Calu3 (cell line): ENCODE data around the gene HIKESHI. TPM values are rescaled to one million over a fixed set of nuclear protein-coding genes. Genes with fewer than 3 reads are reported as not detected.

Source experiments
- BruUV-seq: library from RNA; stranded (reverse); fragments of 400-500 nt; replicated peaks from 2 replicates; lab custom pipeline; 2021; lab: Mats Ljungman, UMichigan
- CTCF ChIA-PET: fragments of 300-600 bp; sonication (Branson Sonifier 250); formaldehyde crosslinking; loops from one replicate; lab custom pipeline; 2022; ENCODE audit warnings: antibody characterized with exemption; lab: Charles Lee
- DNase-seq: peaks from one replicate; pipeline ENCODE4 v3.0.0; 2022
- H3K27ac Mint-ChIP-seq: one replicate; pipeline ENCODE4 v1.8.0; 2022; ENCODE audit warnings: mixed read lengths; ENCODE audit not compliant: unreplicated experiment
- H3K27me3 Mint-ChIP-seq: one replicate; pipeline ENCODE4 v1.8.0; 2022; ENCODE audit warnings: mixed read lengths; ENCODE audit not compliant: unreplicated experiment
- H3K36me3 Mint-ChIP-seq: one replicate; pipeline ENCODE4 v1.8.0; 2022; ENCODE audit warnings: mild to moderate bottlenecking, moderate library complexity, mixed read lengths; ENCODE audit not compliant: insufficient read depth, unreplicated experiment
- H3K4me1 Mint-ChIP-seq: one replicate; pipeline ENCODE4 v1.8.0; 2022; ENCODE audit warnings: mild to moderate bottlenecking, low read depth, mixed read lengths; ENCODE audit not compliant: unreplicated experiment
- H3K4me3 Mint-ChIP-seq: one replicate; pipeline ENCODE4 v1.8.0; 2022; ENCODE audit warnings: mild to moderate bottlenecking, low read depth, moderate library complexity, mixed read lengths; ENCODE audit not compliant: unreplicated experiment
- H3K9me3 Mint-ChIP-seq: one replicate; pipeline ENCODE4 v1.8.0; 2022; ENCODE audit warnings: low read depth, mixed read lengths; ENCODE audit not compliant: unreplicated experiment
- intact Hi-C: fragments of 100-400 bp; cut with micrococcal nuclease; formaldehyde crosslinking; loops from one replicate; pipeline ENCODE4 v1.10.0; 2022; ENCODE audit not compliant: unreplicated experiment
- total RNA-seq: library from RNA; stranded (reverse); gene quantifications from 2 replicates; pipeline ENCODE4 v1.2.3, GENCODE V29; 2022
- TF ChIP-seq, protein P1 (sequence below): fragments of 200-600 bp; IDR thresholded peaks from one replicate; pipeline ENCODE4 v1.8.0; 2022; ENCODE audit warnings: antibody characterized with exemption; ENCODE audit not compliant: unreplicated experiment

HIKESHI gene
- total RNA-seq, 1 experiment from 2014 or later, result 22.9 TPM

DNA sequence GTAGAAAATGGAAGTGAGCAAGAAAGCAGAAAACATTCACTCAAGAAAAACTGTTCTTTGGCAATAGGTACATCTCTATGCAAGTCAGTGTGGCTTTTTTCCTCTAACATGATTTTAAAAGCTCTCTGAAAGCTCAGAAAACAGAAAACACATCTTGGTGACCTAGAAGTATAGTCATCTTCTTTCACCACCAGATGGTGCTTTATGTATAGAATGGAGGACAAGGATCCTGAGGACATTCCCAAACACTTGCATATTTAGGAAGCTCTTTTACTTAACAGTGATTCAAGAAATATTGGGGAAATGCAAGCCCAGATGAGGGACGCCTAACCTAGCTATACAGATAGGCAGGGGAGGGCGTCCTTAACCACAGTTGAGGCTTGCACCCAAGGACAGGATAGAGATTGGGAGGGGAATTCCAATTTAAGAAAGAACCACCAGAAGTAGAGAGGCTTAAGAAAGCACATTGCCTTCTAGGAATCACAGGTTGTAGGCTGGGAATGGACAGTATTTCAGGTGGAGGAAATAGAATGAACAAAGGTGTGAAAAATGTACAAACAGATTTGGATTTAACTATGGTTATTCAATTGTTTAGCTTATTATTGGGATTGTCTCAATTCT lies 58.8 kb downstream of the HIKESHI start:
- TF ChIP-seq, protein P1, sequence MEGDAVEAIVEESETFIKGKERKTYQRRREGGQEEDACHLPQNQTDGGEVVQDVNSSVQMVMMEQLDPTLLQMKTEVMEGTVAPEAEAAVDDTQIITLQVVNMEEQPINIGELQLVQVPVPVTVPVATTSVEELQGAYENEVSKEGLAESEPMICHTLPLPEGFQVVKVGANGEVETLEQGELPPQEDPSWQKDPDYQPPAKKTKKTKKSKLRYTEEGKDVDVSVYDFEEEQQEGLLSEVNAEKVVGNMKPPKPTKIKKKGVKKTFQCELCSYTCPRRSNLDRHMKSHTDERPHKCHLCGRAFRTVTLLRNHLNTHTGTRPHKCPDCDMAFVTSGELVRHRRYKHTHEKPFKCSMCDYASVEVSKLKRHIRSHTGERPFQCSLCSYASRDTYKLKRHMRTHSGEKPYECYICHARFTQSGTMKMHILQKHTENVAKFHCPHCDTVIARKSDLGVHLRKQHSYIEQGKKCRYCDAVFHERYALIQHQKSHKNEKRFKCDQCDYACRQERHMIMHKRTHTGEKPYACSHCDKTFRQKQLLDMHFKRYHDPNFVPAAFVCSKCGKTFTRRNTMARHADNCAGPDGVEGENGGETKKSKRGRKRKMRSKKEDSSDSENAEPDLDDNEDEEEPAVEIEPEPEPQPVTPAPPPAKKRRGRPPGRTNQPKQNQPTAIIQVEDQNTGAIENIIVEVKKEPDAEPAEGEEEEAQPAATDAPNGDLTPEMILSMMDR, result no peak
- H3K27ac Mint-ChIP-seq, result no peak overlapping the region
- H3K9me3 Mint-ChIP-seq, result no peaks in the 10 kb centered on the region
- no peak for DNase-seq
- H3K4me3 Mint-ChIP-seq, result no peak overlapping the region
- no peaks in the 10 kb centered on the region for H3K4me1 Mint-ChIP-seq
- H3K27me3 Mint-ChIP-seq, result no peaks in the 10 kb centered on the region
- CTCF ChIA-PET, result interaction anchor here (0.7 to 1.0 kb wide), 4 partner anchors 58 to 460 kb away, joined by 3 to 4 read pairs (median 3); no protein-coding TSS in a partner anchor
- intact Hi-C loops, result loop anchor here (1.0 to 5.0 kb wide), 2 partner anchors 46 to 457 kb away; no protein-coding TSS in a partner anchor
- BruUV-seq, result no TSS peak
- no peaks in the 10 kb centered on the region for H3K36me3 Mint-ChIP-seq

DNA sequence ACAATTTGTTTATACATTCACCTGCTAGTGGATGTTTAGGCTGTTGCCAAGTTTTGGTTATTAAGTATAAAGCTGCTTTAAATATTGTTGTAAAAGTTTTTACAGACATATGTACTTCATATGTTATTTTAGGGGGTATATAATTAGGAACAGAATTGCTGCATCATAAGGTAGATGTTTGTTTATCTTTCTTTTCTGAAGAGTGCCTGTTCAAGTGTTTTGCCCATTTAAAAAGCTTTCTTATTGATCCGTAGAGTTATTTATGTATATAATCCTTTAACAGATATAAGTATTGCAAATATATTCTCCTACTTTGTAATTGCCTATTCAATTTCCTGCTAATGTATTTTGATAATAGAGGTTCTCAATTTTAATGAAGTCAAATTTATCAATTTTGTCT lies 61.4 kb downstream of the HIKESHI start:
- Mint-ChIP-seq H3K4me1 (no peaks in the 10 kb centered on the region), H3K27ac (no peak overlapping the region), H3K27me3 (no peaks in the 10 kb centered on the region), H3K9me3 (no peaks in the 10 kb centered on the region), H3K36me3 (no peaks in the 10 kb centered on the region), H3K4me3 (no peak overlapping the region)
- CTCF ChIA-PET, result interaction anchor here (0.5 to 0.7 kb wide), 2 partner anchors 106 to 1699 kb away, joined by 3 to 7 read pairs; no protein-coding TSS in a partner anchor
- intact Hi-C loops, result loop anchor here (5.0 kb wide), 1 partner anchor 44 kb away; no protein-coding TSS in a partner anchor
- BruUV-seq, result no TSS peak
- no peak for DNase-seq
- TF ChIP-seq, protein P1, result no peak

DNA sequence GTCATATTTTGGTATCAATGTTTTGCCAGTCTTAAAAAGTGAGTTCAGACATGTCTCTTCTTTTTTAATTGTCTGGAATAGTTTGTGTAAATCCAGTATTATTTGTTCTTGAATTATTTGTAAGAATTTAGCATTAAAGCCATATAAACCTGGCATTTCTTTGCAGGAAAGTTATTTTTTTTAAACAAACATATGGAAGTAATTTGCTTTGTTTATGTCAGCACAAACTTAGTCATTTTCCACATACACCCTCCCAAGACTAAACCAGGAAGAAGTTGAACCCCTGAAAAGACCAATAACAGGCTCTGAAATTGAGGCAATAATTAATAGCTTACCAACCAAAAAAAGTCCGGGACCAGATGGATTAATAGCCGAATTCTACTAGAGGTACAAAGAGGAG lies 63.5 kb downstream of the HIKESHI start:
- intact Hi-C loops, result no loop called here
- H3K36me3 Mint-ChIP-seq, result no peaks in the 10 kb centered on the region
- DNase-seq, result no peak
- H3K4me3 Mint-ChIP-seq, result no peak overlapping the region
- CTCF ChIA-PET, result no interaction called here
- TF ChIP-seq, protein P1, result no peak
- BruUV-seq, result no TSS peak
- no peak overlapping the region for H3K27ac Mint-ChIP-seq
- H3K4me1 Mint-ChIP-seq, result no peaks in the 10 kb centered on the region
- no peaks in the 10 kb centered on the region for H3K9me3 Mint-ChIP-seq
- H3K27me3 Mint-ChIP-seq, result no peaks in the 10 kb centered on the region

DNA sequence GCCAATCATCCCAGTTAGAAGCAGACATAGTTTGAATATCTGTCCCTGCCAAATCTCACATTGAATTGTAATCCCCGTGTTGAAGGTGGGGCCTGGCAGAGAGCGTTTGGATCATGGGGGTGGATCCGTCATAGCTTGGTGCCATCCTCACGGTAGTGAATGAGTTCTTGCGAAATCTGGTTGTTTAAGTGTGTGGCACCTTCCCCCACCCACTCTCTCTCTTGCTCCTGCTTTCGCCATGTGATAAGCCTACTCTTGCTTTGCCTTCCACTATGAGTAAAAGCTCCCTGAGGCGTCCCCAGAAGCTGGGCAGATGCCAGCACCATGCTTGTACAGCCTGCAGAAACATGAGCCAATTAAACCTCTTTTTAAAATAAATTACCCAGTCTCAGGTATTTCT lies 67.6 kb downstream of the HIKESHI start:
- intact Hi-C loops, result no loop called here
- no peak for DNase-seq
- no peak overlapping the region for H3K4me3 Mint-ChIP-seq
- H3K9me3 Mint-ChIP-seq, result no peaks in the 10 kb centered on the region
- no TSS peak for BruUV-seq
- peaks cover 12% of the 10 kb centered on the region for H3K4me1 Mint-ChIP-seq
- H3K27me3 Mint-ChIP-seq, result no peaks in the 10 kb centered on the region
- H3K27ac Mint-ChIP-seq, result no peak overlapping the region
- H3K36me3 Mint-ChIP-seq, result peaks cover 9% of the 10 kb centered on the region
- CTCF ChIA-PET, result no interaction called here
- TF ChIP-seq, protein P1, result no peak
